ENCODE results near the gene CHD5.

CHD5 gene

DNA sequence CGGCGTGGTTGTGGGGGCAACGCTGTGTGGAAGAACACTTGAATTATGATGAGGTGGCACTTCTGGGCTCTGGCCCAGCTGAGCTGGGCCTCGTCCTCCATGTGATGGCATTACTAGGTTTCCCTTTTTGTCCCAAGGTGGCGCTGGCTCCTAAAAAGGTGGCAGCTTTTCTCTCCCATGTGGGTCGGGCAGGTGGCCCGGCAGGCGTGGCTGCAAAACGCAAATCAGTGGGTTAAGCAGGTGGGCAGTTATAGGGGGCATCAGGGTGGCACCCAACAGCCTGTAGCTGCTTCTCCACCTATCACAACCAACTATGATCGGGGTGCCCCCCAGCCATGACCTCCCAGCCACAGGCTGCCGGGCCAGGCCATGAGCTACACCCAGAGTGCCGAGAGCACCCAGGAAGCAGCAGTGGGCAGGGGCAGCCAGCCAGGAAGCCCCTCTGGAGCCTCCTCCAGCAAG is 74.9 kb downstream of the CHD5 start:
- no peaks in the 10 kb centered on the region for H3K9me3 ChIP-seq
- peaks cover 0 to 13% (median 0%) of the 10 kb centered on the region in 3 donors for H3K36me3 ChIP-seq
- H3K27me3 ChIP-seq = peaks cover 0 to 71% of the 10 kb centered on the region in 2 donors
- intact Hi-C loops (cut with DNase I; ENCODE audit: low total_unique reads) = no loop called here
- no peak overlapping the region for H3K4me3 ChIP-seq
- TF ChIP-seq, protein P1, sequence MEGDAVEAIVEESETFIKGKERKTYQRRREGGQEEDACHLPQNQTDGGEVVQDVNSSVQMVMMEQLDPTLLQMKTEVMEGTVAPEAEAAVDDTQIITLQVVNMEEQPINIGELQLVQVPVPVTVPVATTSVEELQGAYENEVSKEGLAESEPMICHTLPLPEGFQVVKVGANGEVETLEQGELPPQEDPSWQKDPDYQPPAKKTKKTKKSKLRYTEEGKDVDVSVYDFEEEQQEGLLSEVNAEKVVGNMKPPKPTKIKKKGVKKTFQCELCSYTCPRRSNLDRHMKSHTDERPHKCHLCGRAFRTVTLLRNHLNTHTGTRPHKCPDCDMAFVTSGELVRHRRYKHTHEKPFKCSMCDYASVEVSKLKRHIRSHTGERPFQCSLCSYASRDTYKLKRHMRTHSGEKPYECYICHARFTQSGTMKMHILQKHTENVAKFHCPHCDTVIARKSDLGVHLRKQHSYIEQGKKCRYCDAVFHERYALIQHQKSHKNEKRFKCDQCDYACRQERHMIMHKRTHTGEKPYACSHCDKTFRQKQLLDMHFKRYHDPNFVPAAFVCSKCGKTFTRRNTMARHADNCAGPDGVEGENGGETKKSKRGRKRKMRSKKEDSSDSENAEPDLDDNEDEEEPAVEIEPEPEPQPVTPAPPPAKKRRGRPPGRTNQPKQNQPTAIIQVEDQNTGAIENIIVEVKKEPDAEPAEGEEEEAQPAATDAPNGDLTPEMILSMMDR (IDR thresholded peaks at IDR 0.05) = no peak
- DNase-seq = no peak
- H3K4me1 ChIP-seq = no peaks in the 10 kb centered on the region
- H3K27ac ChIP-seq = no peak overlapping the region

DNA sequence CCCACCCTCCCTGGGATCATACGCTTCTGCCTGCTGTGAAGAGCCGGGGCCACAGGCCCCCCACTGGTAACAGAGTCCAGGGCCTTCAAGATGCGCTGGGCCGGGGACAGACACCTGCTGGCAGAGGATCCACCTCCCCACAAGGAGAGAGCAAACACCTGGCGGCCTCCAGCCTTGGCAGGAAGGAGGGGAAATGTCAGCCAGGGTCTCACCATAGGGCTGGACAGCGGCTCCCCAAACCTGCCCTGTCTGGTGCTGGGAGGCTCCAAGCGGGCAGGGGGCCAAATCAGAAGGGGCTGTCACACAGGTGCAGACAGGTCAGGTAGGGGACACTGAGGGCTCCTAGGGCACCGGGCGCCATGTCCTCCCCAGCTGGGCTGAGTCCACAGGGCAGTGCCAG is 75.5 kb downstream of the CHD5 start:
- intact Hi-C loops (cut with DNase I; ENCODE audit: low total_unique reads) = no loop called here
- Histone ChIP-seq H3K36me3 (peaks cover 0 to 9% (median 0%) of the 10 kb centered on the region in 3 donors), H3K27me3 (peaks cover 0 to 71% of the 10 kb centered on the region in 2 donors), H3K4me3 (no peak overlapping the region), H3K4me1 (no peaks in the 10 kb centered on the region), H3K27ac (no peak overlapping the region), H3K9me3 (no peaks in the 10 kb centered on the region)
- DNase-seq = no peak
- TF ChIP-seq, protein P1 (IDR thresholded peaks at IDR 0.05) = no peak

- Histone ChIP-seq H3K4me1 (no peaks in the 10 kb centered on the region), H3K27me3 (peaks cover 0 to 72% of the 10 kb centered on the region in 2 donors), H3K9me3 (no peaks in the 10 kb centered on the region), H3K27ac (no peak overlapping the region), H3K36me3 (peaks cover 0 to 5% (median 0%) of the 10 kb centered on the region in 3 donors), H3K4me3 (no peak overlapping the region)
- intact Hi-C loops (cut with DNase I; ENCODE audit: low total_unique reads) = no loop called here
- TF ChIP-seq, protein P1 (IDR thresholded peaks at IDR 0.05) = no peak
- DNase-seq = no peak
These were observed 76.1 kb downstream of the CHD5 start for GRCh38 chr1:6103854-6104530.

DNA sequence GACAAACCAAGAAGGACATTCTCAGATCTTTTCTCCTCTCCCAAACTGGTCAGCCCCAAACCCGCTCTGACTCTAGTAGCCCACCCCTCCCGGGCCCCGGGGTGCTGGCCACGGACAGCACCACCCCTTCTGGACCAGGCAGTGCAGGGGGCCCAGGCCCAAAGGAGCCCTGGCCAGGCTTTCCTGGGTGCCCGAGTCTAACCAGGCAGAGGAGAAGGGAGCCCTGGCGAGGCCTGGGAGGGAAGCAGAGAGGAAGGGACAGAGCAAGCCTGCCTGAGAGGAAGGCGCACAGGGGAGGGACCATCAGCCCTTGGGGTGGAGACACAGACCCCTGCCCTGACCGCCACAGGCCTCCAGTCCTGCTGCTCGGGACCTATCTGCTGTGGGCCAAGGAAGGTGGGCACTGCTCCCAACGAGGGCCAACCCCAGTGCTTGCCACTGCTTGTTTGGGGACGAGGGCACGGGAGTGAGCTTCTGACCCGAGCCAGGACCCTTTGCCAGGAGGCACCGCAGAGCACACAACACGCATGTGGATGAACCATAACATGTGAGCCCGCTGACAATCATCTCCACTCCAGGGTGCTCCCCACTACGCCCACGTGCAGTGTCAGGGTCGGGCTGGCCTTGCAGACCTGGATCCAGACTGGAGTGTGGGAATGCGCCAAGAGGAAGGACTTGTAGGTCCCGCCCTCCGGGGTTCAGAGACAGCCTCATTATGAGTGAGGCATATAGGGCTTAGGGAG is 76.8 kb downstream of the CHD5 start:
- no peak overlapping the region for H3K27ac ChIP-seq
- no peaks in the 10 kb centered on the region for H3K4me1 ChIP-seq
- H3K9me3 ChIP-seq = no peaks in the 10 kb centered on the region
- H3K36me3 ChIP-seq = peaks cover 0 to 5% (median 0%) of the 10 kb centered on the region in 3 donors
- intact Hi-C loops (cut with DNase I; ENCODE audit: low total_unique reads) = no loop called here
- peaks cover 0 to 68% of the 10 kb centered on the region in 2 donors for H3K27me3 ChIP-seq
- no peak overlapping the region for H3K4me3 ChIP-seq
- DNase-seq = no peak
- TF ChIP-seq, protein P1 (IDR thresholded peaks at IDR 0.05) = no peak

DNA sequence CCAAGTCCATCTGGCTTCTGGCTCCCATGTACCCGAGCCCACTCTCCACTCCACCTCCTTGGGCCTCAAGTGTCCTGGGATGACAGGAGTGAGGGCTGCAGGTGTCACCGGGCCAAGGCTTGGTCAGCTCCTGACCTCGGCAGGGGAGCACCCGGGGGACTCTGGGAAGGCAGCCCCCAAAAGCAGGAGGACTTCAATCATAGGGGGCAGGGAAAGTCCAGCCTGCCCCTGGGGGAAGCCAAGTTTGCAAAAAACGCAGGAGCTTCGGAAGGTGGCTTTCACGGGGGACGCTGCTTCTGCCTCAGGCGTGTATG is 77.6 kb downstream of the CHD5 start:
- intact Hi-C loops (cut with DNase I; ENCODE audit: low total_unique reads) = no loop called here
- H3K9me3 ChIP-seq = no peaks in the 10 kb centered on the region
- no peak overlapping the region for H3K4me3 ChIP-seq
- peaks cover 0 to 68% of the 10 kb centered on the region in 2 donors for H3K27me3 ChIP-seq
- H3K4me1 ChIP-seq = no peaks in the 10 kb centered on the region
- TF ChIP-seq, protein P1 (IDR thresholded peaks at IDR 0.05) = no peak
- peaks cover 0 to 5% (median 0%) of the 10 kb centered on the region in 3 donors for H3K36me3 ChIP-seq
- H3K27ac ChIP-seq = no peak overlapping the region
- no peak for DNase-seq

Data from tibial artery (tissue), 4 donors.